Parathyroid adenoma (tissue), 2 donors: ENCODE measurements around the gene B3GALT5.

ENCODE experiments used
- H2AFZ ChIP-seq: fragments of 300-600 bp; sonication (generic); one replicate; pipeline ENCODE4 v1.7.0; 2017; ENCODE audit warnings: antibody characterized with exemption, mild to moderate bottlenecking
- H3K27ac ChIP-seq: fragments of 300-600 bp; sonication (generic); one replicate; pipeline ENCODE4 v1.7.0; 2017
- H3K27me3 ChIP-seq: fragments of 300-600 bp; sonication (generic); one replicate; pipeline ENCODE4 v1.7.0; 2017; ENCODE audit warnings: low read length; ENCODE audit not compliant: control insufficient read depth, insufficient read depth
- H3K36me3 ChIP-seq: fragments of 300-600 bp; sonication (generic); one replicate; pipeline ENCODE4 v1.7.0; 2017; ENCODE audit warnings: low read length; ENCODE audit not compliant: control insufficient read depth, insufficient read depth
- H3K4me1 ChIP-seq: fragments of 300-600 bp; sonication (generic); one replicate; pipeline ENCODE4 v1.7.0; 2017; ENCODE audit warnings: control low read depth
- H3K4me2 ChIP-seq: fragments of 300-600 bp; sonication (generic); one replicate; pipeline ENCODE4 v1.7.0; 2017; ENCODE audit warnings: low read length
- H3K4me3 ChIP-seq: fragments of 300-600 bp; sonication (generic); one replicate; pipeline ENCODE4 v1.7.0; 2017; ENCODE audit warnings: low read depth, low read length
- H3K79me2 ChIP-seq: fragments of 300-600 bp; sonication (generic); one replicate; pipeline ENCODE4 v1.7.0; 2017; ENCODE audit warnings: control low read depth
- H3K9ac ChIP-seq: fragments of 300-600 bp; sonication (generic); one replicate; pipeline ENCODE4 v1.7.0; 2017; ENCODE audit warnings: mild to moderate bottlenecking
- H3K9me3 ChIP-seq: fragments of 300-600 bp; sonication (generic); one replicate; pipeline ENCODE4 v1.7.0; 2017; ENCODE audit warnings: low read length; ENCODE audit not compliant: control insufficient read depth
- CTCF ChIP-seq: fragments of 300-600 bp; sonication (generic); IDR thresholded peaks from one replicate; pipeline ENCODE4 v1.7.0; 2017; ENCODE audit warnings: antibody characterized with exemption, mild to moderate bottlenecking
- donor health status: primary hyperparathyroidism.

Gene B3GALT5

DNA sequence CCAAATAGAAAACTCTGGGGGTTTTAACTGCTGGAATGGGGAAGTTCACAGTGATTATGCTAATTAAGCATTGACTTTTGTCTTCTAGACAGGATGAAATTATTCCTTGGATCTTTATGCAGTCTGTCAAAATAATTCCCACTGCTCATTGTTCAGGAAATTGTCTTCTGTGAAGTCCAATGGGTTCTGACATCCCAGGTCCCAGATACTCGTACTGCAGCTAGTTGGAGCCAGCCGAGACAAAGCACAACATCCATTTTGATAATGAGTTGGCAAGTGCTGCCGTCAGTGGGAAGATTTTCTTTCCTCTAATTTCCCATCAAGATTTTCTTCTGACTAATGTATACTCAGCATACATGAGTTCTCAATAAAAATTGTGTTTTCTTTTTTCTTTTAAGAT, 17.3 kb upstream of the B3GALT5 start:
- Histone ChIP-seq H3K27me3 (no peaks in the 10 kb centered on the region), H3K9me3 (no peaks in the 10 kb centered on the region), H3K9ac (no peak overlapping the region), H3K4me1 (no peaks in the 10 kb centered on the region), H3K79me2 (no peaks in the 10 kb centered on the region), H3K4me3 (no peak overlapping the region), H3K36me3 (no peaks in the 10 kb centered on the region), H2AFZ (no peak overlapping the region), H3K4me2 (no peak overlapping the region), H3K27ac (no peak overlapping the region)
- TF ChIP-seq CTCF = no peak

DNA sequence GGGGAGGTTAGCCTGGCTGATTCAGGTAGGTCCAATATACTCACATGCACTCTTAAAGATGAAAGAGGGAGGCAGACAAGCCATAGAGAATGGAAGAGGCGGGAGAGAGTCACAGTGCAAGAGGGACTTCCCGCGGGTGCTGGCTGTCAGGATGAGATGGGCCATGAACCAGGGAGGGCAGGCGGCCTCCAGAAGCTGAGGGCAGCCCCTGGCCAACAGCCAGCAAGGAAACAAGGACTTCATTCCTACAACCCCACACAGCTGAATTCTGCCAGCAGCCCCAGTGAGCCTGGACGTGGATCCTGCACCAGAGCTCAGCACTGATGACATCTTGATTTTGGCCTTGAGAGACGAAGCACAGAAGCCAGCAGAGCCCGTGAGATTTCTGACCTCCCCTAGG, 15.1 kb upstream of the B3GALT5 start:
- no peaks in the 10 kb centered on the region for H3K79me2 ChIP-seq
- no peak overlapping the region for H3K4me2 ChIP-seq
- H3K36me3 ChIP-seq = no peaks in the 10 kb centered on the region
- no peaks in the 10 kb centered on the region for H3K27me3 ChIP-seq
- no peaks in the 10 kb centered on the region for H3K4me1 ChIP-seq
- no peak overlapping the region for H3K4me3 ChIP-seq
- no peak overlapping the region for H3K27ac ChIP-seq
- no peak for TF ChIP-seq CTCF
- H3K9ac ChIP-seq = no peak overlapping the region
- H3K9me3 ChIP-seq = no peaks in the 10 kb centered on the region
- H2AFZ ChIP-seq = no peak overlapping the region

GRCh38 chr21:39599191-39599970, 13.4 kb upstream of the B3GALT5 start:
- TF ChIP-seq CTCF = no peak
- Histone ChIP-seq H3K4me3 (no peak overlapping the region), H3K4me1 (no peaks in the 10 kb centered on the region), H2AFZ (no peak overlapping the region), H3K27me3 (no peaks in the 10 kb centered on the region), H3K9ac (no peak overlapping the region), H3K4me2 (no peak overlapping the region), H3K9me3 (no peaks in the 10 kb centered on the region), H3K79me2 (no peaks in the 10 kb centered on the region), H3K36me3 (no peaks in the 10 kb centered on the region), H3K27ac (no peak overlapping the region)

DNA sequence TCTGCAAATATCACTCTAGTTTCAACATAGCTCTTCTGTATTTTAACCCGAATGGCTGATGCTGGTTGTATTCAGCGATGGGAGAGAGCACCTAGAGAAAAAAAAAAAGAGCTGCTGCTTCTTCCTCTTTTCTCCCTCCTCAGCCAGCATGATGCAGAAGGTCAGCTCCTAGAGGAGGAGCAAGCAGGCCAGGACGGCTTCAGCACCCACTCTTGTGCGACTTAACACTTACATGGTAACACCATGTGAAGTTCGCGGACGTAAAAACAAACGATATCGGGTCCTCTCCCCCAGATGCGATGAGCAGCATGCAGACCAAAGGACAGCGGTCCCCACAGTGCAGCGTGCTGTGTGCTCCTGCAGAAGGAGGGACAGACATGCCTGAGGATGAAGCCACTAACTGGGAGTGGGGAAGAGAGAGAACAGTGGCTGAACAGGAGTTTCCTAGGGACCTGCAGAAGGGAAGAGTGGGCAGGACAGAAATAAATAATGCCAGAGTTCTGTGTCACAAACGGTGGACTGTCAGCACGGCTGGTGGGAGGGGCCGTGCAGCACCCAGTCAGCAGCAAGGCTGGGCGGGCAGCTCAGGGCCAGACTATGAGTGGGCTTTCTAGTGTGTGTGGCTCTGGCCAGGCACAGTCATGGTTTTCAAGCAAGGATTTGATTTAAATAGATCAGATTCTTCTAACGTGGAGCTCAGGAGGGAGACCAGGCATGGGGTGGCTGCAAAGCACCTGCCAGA, 11.4 kb upstream of the B3GALT5 start:
- no peaks in the 10 kb centered on the region for H3K9me3 ChIP-seq
- no peaks in the 10 kb centered on the region for H3K27me3 ChIP-seq
- no peak overlapping the region for H3K4me3 ChIP-seq
- no peaks in the 10 kb centered on the region for H3K4me1 ChIP-seq
- H2AFZ ChIP-seq = no peak overlapping the region
- no peaks in the 10 kb centered on the region for H3K36me3 ChIP-seq
- H3K27ac ChIP-seq = no peak overlapping the region
- H3K4me2 ChIP-seq = no peak overlapping the region
- TF ChIP-seq CTCF = no peak
- no peaks in the 10 kb centered on the region for H3K79me2 ChIP-seq
- no peak overlapping the region for H3K9ac ChIP-seq
